ENCODE measurements around the gene OGFOD3. TPM values are rescaled to one million over a fixed set of nuclear protein-coding genes. Genes with fewer than 3 reads are reported as not detected.
A peak's percentile ranks its signal among the peaks of the same experiment; 100 is the strongest.

OGFOD3 gene
- 31.3 and 31.4 TPM in 2 replicates for total RNA-seq
- long read RNA-seq = 0 reads

GRCh38 chr17:82418001-82418986 is at the start of gene OGFOD3, which contains the start of gene HEXD:
TSS of gene OGFOD3 (minus strand) at chr17:82418586. CDS start at chr17:82418485, 101 bp downstream.
TSS of gene HEXD (plus strand) at chr17:82418347. CDS start at chr17:82419800, 1,453 bp downstream.
- no peak for TF ChIP-seq CTCF (IDR thresholded peaks at IDR 0.05; ENCODE audit: unreplicated experiment)
- H3K4me1 Mint-ChIP-seq (ENCODE audit: low read depth) = peaks cover 5% of the 10 kb centered on the region
- no peaks in the 10 kb centered on the region for H3K27me3 Mint-ChIP-seq
- H3K4me3 Mint-ChIP-seq (ENCODE audit: low read depth) = peak within 1 kb of the TSS; percentile 78
- DNase-seq (ENCODE audit: low spot score, unreplicated experiment) = peak; percentile 78
- H3K27ac Mint-ChIP-seq = peak within 1 kb of the TSS; percentile 76
- peaks cover 7% of the 10 kb centered on the region for H3K9me3 Mint-ChIP-seq (ENCODE audit: low read depth)
- peaks cover 25% of the 10 kb centered on the region for H3K36me3 Mint-ChIP-seq (ENCODE audit: insufficient read depth)

GRCh38 chr17:82465023-82465603 is 46.7 kb upstream of the OGFOD3 start:
- H3K9me3 Mint-ChIP-seq (ENCODE audit: low read depth) = no peaks in the 10 kb centered on the region
- no peak for TF ChIP-seq CTCF (IDR thresholded peaks at IDR 0.05; ENCODE audit: unreplicated experiment)
- no peak overlapping the region for H3K27ac Mint-ChIP-seq
- no peak overlapping the region for H3K4me3 Mint-ChIP-seq (ENCODE audit: low read depth)
- no peaks in the 10 kb centered on the region for H3K27me3 Mint-ChIP-seq
- DNase-seq (ENCODE audit: low spot score, unreplicated experiment) = no peak
- H3K36me3 Mint-ChIP-seq (ENCODE audit: insufficient read depth) = peaks cover 33% of the 10 kb centered on the region
- H3K4me1 Mint-ChIP-seq (ENCODE audit: low read depth) = peaks cover 13% of the 10 kb centered on the region

GRCh38 chr17:82464567-82464929 is 46.2 kb upstream of the OGFOD3 start:
- DNase-seq (ENCODE audit: low spot score, unreplicated experiment) = no peak
- H3K4me1 Mint-ChIP-seq (ENCODE audit: low read depth) = peaks cover 14% of the 10 kb centered on the region
- H3K36me3 Mint-ChIP-seq (ENCODE audit: insufficient read depth) = peaks cover 30% of the 10 kb centered on the region
- no peaks in the 10 kb centered on the region for H3K27me3 Mint-ChIP-seq
- no peaks in the 10 kb centered on the region for H3K9me3 Mint-ChIP-seq (ENCODE audit: low read depth)
- TF ChIP-seq CTCF (IDR thresholded peaks at IDR 0.05; ENCODE audit: unreplicated experiment) = no peak
- H3K27ac Mint-ChIP-seq = no peak overlapping the region
- no peak overlapping the region for H3K4me3 Mint-ChIP-seq (ENCODE audit: low read depth)

- Mint-ChIP-seq H3K4me1 (ENCODE audit: low read depth) (peaks cover 18% of the 10 kb centered on the region), H3K27me3 (no peaks in the 10 kb centered on the region), H3K9me3 (ENCODE audit: low read depth) (no peaks in the 10 kb centered on the region), H3K27ac (no peak overlapping the region), H3K4me3 (ENCODE audit: low read depth) (no peak overlapping the region), H3K36me3 (ENCODE audit: insufficient read depth) (peaks cover 28% of the 10 kb centered on the region)
- DNase-seq (ENCODE audit: low spot score, unreplicated experiment) = no peak
- TF ChIP-seq CTCF (IDR thresholded peaks at IDR 0.05; ENCODE audit: unreplicated experiment) = no peak
Observed at GRCh38 chr17:82463925-82464566, 45.7 kb upstream of the OGFOD3 start.

- no peak overlapping the region for H3K4me3 Mint-ChIP-seq (ENCODE audit: low read depth)
- H3K36me3 Mint-ChIP-seq (ENCODE audit: insufficient read depth) = peaks cover 22% of the 10 kb centered on the region
- no peak for DNase-seq (ENCODE audit: low spot score, unreplicated experiment)
- no peak overlapping the region for H3K27ac Mint-ChIP-seq
- H3K9me3 Mint-ChIP-seq (ENCODE audit: low read depth) = no peaks in the 10 kb centered on the region
- no peak for TF ChIP-seq CTCF (IDR thresholded peaks at IDR 0.05; ENCODE audit: unreplicated experiment)
- H3K4me1 Mint-ChIP-seq (ENCODE audit: low read depth) = peaks cover 18% of the 10 kb centered on the region
- H3K27me3 Mint-ChIP-seq = no peaks in the 10 kb centered on the region
Observed at GRCh38 chr17:82463391-82463790, 45.0 kb upstream of the OGFOD3 start.

Measured in progenitor cell of endocrine pancreas (in vitro differentiated cells).